ENCODE measurements around the gene NUBP2. TPM values are rescaled to one million over a fixed set of nuclear protein-coding genes. Genes with fewer than 3 reads are reported as not detected.

Gene NUBP2
- total RNA-seq, 1 experiment from 2014 or later: 65.3 TPM

DNA sequence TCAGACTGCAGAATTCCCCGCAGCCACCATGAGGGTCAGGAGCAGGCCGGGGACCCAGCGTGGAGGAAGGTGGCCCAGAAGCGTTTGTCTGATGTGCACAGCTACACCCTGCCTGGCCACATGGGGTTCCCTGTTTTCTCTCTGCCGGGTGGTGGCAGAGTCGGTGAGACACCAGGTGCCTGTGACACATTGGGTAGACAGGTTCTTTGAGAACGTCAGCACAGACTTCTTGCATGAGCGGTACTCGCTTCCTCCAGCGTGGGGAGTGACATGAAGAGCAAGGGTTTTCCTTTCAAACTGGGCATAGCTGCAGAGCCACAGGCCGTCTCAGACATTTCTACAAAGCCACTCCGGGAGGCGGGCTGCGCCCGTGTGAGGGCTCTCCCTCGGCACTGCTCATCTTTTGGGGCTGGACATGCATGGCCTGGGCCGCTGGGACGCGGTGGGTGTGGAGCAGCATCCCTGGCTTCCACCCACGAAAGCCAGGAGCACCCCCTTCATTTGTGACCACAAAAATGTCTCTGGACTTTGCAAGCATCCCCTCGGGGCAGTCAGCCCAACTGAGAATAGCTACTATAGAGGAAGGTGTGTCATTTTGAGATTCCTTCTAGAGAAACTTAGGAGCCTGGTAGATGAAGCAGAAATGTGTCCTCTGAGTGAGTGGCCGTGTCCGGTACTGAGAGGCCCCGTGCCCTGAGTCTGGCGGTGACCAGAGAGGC is 37.4 kb upstream of the NUBP2 start:
- Mint-ChIP-seq H3K4me3 (ENCODE audit: unreplicated experiment) (no peak overlapping the region), H3K4me1 (ENCODE audit: low read depth, unreplicated experiment) (no peaks in the 10 kb centered on the region), H3K36me3 (ENCODE audit: insufficient read depth, unreplicated experiment) (peaks cover 19% of the 10 kb centered on the region), H3K9me3 (ENCODE audit: unreplicated experiment) (no peaks in the 10 kb centered on the region), H3K27ac (ENCODE audit: unreplicated experiment) (no peak overlapping the region), H3K27me3 (ENCODE audit: insufficient read depth, unreplicated experiment) (no peaks in the 10 kb centered on the region)
- no peak for DNase-seq
- H3K4me1 ChIP-seq: no peaks in the 10 kb centered on the region
- H3K36me3 ChIP-seq (ENCODE audit: control insufficient read depth, insufficient read depth, low read length): no peaks in the 10 kb centered on the region
- BruUV-seq (replicated peaks): no TSS peak
- H3K27me3 ChIP-seq (replicated peaks; ENCODE audit: control insufficient read depth, insufficient read depth, low read length): no peaks in the 10 kb centered on the region
- CTCF ChIA-PET: no interaction called here
- no peak overlapping the region for H3K4me3 ChIP-seq (ENCODE audit: low read depth, low read length)
- intact Hi-C loops (cut with micrococcal nuclease; ENCODE audit: unreplicated experiment): no loop called here
- no peaks in the 10 kb centered on the region for H3K9me3 ChIP-seq
- POLR2A ChIA-PET: no interaction called here
- no peak for TF ChIP-seq CTCF (IDR thresholded peaks at IDR 0.05; ENCODE audit: insufficient read depth in 1 of 2, low read depth in 1 of 2, low read length in 1 of 2, severe bottlenecking in 1 of 2, unreplicated experiment in 1 of 2)

- TF ChIP-seq CTCF (IDR thresholded peaks at IDR 0.05; ENCODE audit: insufficient read depth in 1 of 2, low read depth in 1 of 2, low read length in 1 of 2, severe bottlenecking in 1 of 2, unreplicated experiment in 1 of 2): no peak
- H3K36me3 ChIP-seq (ENCODE audit: control insufficient read depth, insufficient read depth, low read length): no peaks in the 10 kb centered on the region
- no TSS peak for BruUV-seq (replicated peaks)
- peaks cover 19% of the 10 kb centered on the region for H3K36me3 Mint-ChIP-seq (ENCODE audit: insufficient read depth, unreplicated experiment)
- H3K9me3 ChIP-seq: no peaks in the 10 kb centered on the region
- H3K4me1 Mint-ChIP-seq (ENCODE audit: low read depth, unreplicated experiment): no peaks in the 10 kb centered on the region
- no peak for DNase-seq
- no peaks in the 10 kb centered on the region for H3K9me3 Mint-ChIP-seq (ENCODE audit: unreplicated experiment)
- POLR2A ChIA-PET: no interaction called here
- H3K27me3 Mint-ChIP-seq (ENCODE audit: insufficient read depth, unreplicated experiment): no peaks in the 10 kb centered on the region
- intact Hi-C loops (cut with micrococcal nuclease; ENCODE audit: unreplicated experiment): no loop called here
- no peak overlapping the region for H3K27ac Mint-ChIP-seq (ENCODE audit: unreplicated experiment)
- no peak overlapping the region for H3K4me3 Mint-ChIP-seq (ENCODE audit: unreplicated experiment)
- H3K4me3 ChIP-seq (ENCODE audit: low read depth, low read length): no peak overlapping the region
- CTCF ChIA-PET: no interaction called here
- no peaks in the 10 kb centered on the region for H3K4me1 ChIP-seq
- no peaks in the 10 kb centered on the region for H3K27me3 ChIP-seq (replicated peaks; ENCODE audit: control insufficient read depth, insufficient read depth, low read length)
These were observed 36.7 kb upstream of the NUBP2 start for GRCh38 chr16:1745900-1746692.

GRCh38 chr16:1746693-1747195 is 36.0 kb upstream of the NUBP2 start:
- no peak for DNase-seq
- ChIA-PET CTCF (no interaction called here), POLR2A (no interaction called here)
- peaks cover 19% of the 10 kb centered on the region for H3K36me3 Mint-ChIP-seq (ENCODE audit: insufficient read depth, unreplicated experiment)
- no peaks in the 10 kb centered on the region for H3K9me3 Mint-ChIP-seq (ENCODE audit: unreplicated experiment)
- no peak overlapping the region for H3K27ac Mint-ChIP-seq (ENCODE audit: unreplicated experiment)
- no TSS peak for BruUV-seq (replicated peaks)
- Histone ChIP-seq H3K27me3 (replicated peaks; ENCODE audit: control insufficient read depth, insufficient read depth, low read length) (no peaks in the 10 kb centered on the region), H3K4me3 (ENCODE audit: low read depth, low read length) (no peak overlapping the region), H3K36me3 (ENCODE audit: control insufficient read depth, insufficient read depth, low read length) (no peaks in the 10 kb centered on the region), H3K4me1 (no peaks in the 10 kb centered on the region), H3K9me3 (no peaks in the 10 kb centered on the region)
- intact Hi-C loops (cut with micrococcal nuclease; ENCODE audit: unreplicated experiment): no loop called here
- H3K27me3 Mint-ChIP-seq (ENCODE audit: insufficient read depth, unreplicated experiment): no peaks in the 10 kb centered on the region
- TF ChIP-seq CTCF (IDR thresholded peaks at IDR 0.05; ENCODE audit: insufficient read depth in 1 of 2, low read depth in 1 of 2, low read length in 1 of 2, severe bottlenecking in 1 of 2, unreplicated experiment in 1 of 2): no peak
- no peak overlapping the region for H3K4me3 Mint-ChIP-seq (ENCODE audit: unreplicated experiment)
- no peaks in the 10 kb centered on the region for H3K4me1 Mint-ChIP-seq (ENCODE audit: low read depth, unreplicated experiment)
